Inferior parietal cortex (tissue), 1 donor: ENCODE data around the gene LHX3.

Experiments used
- DNase-seq: peaks from one replicate; pipeline ENCODE4 v3.0.0-alpha.2; 2016; ENCODE audit errors: extremely low spot score

Gene LHX3

GRCh38 chr9:136204838-136205706 lies at the start of gene LHX3:
Gene LHX3 (minus strand): TSS chr9:136205128. CDS start chr9:136205012, 116 bp downstream.
- no peak for DNase-seq

DNA sequence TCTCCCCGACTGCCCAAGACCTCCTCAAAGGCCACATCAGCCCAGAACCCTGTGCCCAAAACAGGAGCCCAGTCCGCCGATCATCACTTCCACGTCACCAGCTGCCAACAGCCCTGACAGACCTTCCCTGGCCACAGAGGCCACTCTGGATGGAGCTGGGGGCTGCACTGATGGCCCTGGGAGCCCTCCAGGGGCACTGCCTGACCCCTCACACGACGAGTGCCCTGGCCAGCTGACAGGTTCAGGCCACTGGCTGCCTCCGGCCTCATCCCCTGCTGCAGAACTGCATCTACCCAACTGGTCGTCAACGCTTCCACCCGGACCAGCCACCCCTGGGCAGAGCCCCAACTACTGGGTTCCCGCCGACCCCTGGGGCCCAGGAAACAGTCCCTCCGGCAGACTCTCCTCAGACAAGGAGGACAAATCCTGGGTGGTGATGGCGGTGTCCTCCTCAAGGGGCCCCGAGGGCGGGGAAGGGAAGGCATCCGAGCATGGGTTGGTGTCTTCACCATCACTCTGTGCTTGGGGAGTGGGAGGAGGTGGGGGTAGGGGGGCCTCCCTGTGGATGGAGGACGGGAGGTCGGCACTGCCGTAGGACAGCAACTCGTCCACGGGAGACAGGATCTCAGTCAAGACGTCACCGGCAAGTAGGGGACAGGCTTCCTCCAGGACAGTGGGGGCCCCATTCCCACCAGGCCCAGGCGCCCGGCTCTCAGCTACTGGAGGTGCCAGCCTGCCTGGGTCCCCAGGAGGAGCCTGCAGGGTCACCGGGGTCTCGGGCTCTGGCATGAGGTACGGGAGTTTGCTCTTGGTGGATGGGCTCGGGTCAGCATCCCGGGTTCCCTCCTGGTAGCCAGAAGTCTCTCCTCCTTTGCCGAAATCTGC lies 48.6 kb upstream of the LHX3 start:
- DNase-seq, result no peak

GRCh38 chr9:136252846-136253245 lies 47.9 kb upstream of the LHX3 start:
- DNase-seq, result no peak

DNA sequence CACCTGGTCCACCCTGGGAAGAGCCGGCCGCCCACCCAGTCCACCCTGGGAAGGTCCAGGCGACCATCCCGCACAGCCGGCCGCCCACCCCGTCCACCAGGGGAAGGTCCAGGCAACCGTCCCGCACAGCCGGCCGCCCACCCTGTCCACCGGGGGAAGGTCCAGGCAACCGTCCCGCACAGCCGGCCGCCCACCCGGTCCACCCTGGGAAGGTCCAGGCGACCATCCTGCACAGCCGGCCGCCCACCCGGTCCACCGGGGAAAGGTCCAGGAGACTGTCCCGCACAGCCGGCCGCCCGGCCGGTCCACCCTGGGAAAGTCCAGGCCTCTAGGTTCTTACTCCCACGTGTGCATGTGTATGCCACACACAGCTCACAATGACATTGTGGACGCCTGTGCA lies 47.4 kb upstream of the LHX3 start:
- no peak for DNase-seq

- DNase-seq, result no peak
Observed at GRCh38 chr9:136251264-136252115, 46.6 kb upstream of the LHX3 start.

GRCh38 chr9:136250676-136251075 lies 45.7 kb upstream of the LHX3 start:
- no peak for DNase-seq

GRCh38 chr9:136249877-136250559 lies 45.1 kb upstream of the LHX3 start:
- DNase-seq, result no peak

DNA sequence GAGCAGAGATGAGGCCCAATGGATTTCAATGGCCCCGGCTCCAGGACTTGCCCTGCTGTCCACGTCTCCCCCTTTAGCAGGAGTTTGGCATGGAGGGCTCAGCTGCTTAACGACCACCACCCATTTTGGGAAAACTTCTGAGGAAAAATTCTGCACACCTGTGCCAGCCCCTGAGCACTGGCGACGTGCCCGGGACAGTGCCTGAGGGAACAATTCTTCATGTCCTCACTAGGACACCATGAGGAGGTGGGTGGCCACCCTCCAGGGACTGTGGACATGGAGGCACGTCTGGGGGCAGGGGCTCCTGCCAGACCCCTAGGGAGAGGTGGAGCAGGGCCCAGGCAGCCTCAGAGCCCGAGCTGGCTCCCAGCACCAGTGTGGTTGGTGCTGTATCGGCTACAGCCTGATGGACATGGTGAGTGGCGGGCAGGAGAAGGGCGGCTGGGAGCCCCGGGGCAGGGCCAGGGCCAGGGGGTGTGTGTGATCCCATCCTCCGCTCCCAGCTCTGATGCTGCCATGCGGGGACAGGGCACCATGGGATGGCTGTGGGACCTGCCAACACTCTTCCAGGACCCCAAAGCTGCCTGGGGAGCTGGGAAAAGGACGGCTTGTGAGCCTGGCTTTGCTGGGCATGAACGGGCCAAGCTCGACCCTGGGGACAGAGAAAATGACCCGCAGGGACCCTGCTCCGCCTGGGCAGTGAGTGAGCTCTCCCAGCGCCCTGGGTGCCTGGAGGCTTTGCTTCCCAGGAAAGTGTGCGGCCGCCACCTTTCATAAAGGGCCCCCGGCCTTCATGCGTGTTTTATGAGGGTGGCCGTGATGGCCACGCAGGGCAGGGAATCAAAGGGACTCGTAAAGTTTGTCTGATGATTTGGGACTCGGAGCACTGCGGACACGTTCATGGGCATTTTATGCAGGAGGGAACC lies 44.3 kb upstream of the LHX3 start:
- no peak for DNase-seq

DNA sequence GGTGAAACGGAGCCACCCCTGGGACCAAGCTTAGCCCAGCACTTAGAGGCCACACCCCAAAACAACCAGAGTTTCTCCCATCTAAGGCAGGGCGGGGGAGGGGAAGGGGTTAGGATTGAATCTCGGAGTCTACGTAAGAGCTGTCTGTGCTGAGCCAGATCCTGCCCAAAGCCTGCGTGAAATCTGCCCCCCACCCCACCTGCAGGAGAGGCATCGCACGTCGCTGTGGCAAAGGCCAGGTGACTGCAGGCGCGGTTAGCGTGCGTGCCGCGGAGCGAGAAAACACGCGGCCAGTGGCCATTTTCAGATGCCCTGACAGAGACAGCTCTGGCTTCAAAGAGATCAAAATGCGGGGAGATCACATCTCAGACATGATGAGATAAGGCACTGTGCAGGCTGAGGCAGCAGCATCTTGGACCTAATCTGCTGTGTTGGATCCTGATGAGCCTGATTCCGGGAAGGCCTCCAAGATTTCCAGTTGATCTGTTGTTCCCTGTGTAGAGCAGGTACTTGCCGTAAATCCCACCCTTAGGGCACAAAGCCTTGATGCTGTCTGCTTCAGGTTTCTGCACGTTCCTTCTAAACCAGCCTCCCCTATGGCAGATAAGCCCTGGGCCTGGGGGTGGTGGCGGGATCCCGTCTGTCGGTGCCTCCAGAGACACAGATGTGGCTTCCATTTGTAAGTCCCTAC lies 43.2 kb upstream of the LHX3 start:
- DNase-seq, result no peak

DNA sequence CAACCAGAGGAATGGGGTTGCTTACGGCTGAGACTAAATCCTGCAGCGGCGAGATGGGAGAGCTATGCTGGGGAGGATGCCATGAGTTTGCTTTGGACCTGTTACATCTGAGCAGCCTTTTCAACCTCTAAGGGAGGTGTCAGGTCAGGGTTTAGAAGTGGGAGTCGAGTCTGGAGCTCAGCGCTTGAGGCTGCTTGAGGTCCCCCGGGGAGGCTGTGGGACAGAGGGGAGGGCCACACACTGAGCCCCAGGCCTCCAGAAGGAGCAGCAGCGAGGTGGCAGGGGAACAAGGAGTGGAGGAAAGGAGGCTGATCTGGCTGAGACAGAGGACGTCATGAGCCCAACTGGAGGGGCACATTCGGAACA lies 42.6 kb upstream of the LHX3 start:
- DNase-seq, result no peak

DNA sequence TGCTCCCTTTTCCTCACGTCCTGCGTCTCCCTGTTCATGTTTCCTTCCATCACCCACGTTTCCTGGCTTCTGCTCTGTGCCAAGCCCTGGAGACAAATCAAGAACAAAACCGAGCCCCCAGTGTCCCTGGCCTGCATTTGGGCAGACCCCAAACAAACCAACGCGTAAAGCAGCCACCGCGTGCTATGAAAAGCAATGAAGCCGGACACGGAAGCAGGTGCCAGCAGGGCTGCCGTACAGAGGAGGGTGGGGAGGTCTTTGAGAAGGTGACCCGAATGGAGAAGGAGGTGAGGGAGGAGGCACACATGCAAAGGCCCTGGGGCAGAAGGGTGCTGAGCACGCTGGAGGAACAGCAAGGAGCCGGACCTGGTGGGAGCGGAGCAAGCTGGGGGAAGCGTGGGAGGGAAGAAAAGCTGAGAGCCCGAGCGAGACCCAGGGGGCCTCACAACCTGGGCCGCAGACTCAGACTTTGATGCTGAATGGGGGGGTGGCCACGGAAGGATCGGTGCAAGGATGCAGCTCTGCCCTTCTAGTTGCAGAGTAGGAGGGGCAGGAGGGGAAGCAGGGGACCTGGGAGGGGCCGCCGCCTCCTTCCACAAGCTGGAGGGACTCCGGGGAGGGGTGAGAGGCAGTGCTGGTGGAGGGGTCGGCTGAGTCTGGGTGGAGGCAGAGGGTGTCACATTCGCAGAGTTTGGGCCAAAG lies 42.1 kb upstream of the LHX3 start:
- DNase-seq, result no peak

DNA sequence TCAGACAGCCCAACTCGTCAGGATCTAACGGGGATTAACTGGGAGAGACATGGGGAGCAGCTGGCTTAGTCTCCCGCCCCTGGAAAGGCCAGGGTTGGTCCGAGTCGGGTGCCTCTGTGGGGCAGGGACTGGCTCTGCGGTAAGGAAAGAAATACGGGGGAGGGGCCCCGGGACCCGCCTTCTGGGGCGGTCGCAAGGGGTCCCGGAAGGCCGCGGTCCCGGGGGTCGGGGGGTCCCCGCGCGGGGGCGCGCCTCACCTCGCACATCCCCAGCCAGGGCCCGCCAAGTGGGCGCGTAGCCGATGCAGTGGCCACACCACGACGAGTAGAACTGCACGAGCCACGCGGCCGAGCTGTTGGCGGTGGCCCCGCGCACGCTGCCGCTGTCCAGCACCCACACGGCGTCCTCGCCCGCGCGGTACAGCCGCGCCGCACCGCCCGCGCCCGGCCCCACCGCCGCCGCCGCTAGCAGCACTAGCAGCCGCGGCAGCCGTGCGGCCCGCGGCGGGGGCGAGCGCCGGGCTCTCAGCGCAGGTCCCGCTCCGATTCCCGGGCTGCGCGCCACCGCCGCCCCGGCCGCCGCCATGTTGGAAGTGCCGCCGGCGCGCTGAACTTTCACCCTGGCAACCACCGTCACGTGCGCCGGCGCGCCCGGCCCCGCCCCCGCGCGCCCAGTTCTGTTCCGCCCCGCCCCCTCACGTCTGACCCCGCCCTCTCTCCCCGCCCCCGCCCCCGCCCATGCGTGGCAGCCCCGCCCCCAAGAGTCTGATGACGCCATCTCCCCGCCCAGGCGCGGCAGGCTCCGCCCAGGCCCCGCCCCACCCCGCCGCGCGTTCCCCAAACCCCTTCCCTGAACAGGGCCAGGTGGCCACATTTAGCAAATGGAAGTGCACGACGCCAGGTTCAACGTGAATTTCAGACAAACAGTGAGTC lies 40.6 kb upstream of the LHX3 start, which contains the start of gene QSOX2:
Gene QSOX2, minus strand, starts transcription at position 594 of the 932 bp plus-strand sequence. Its CDS starts 9 bp downstream, at position 585.
- DNase-seq, result peak; percentile 66

DNA sequence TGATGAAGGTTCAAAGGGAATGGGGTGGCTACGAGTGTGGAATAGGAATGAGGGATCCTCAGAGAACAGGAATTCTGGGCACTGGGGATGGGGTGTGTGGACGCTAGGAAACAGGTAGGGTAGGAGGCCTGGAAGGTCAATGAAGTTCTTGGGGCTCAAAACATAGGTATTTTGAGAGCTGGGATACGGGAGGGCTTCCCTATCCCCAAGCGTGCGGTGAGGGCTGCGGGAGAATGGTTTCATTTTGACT lies 40.0 kb upstream of the LHX3 start:
- DNase-seq, result no peak

DNA sequence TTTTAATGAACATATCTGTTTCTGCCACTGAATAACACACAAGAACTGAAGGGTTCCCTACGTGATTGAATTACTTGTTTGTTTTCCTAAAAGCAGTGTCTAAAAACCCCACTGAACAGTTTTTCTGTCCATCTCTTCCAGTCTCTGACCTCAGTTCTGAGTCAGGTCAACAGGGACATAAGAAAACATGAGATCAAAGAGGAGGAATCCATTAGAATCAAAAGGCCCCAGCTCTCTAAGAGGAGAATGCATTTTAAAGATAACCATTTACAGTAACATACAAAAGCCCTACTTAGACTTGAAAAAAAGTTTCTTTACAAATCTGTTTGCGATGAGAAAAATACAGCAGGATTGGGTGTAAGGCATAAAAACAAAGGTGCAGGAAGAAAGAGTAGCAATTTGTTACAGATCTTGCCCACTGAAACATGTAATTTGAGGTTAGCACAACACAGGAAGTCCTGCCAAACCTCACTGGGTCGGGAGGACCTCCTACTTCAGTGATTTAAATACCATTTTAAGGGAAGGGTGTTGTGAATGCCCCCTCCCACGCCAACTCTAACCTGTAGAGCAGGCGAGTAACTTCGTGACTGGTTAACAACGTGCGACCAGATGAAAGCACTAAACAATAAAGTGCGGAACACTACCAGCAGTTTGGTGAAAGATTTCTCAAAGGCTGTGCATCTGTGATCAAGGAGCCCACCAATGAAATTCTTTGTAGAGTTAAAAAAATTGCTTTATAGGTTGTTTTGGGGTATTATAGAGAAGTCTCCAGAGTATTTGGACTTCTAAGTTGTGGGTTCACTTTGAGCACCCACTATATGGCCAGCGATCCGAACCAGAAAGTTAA lies 39.4 kb upstream of the LHX3 start:
- DNase-seq, result no peak

DNA sequence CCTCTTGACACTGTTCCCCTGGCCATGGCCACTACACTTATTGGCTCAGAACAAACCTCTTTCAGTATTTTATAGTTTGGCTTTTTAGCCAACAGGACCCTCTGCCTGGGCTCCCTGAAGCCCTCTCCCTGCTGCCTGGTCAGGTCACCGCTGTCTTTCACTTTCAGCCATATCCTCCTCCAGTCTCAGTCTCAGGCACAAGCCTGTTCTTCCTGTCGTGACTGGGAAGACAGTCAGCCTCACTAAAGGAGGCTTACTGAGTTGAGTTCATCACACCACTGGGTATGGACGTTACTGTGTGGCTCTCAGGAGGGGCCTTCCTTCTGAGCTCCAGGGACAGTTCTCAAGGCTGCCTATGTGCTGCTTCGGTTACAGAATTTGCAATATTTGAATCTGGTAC lies 38.7 kb upstream of the LHX3 start:
- no peak for DNase-seq

- no peak for DNase-seq
Observed at GRCh38 chr9:136242918-136243525, 38.1 kb upstream of the LHX3 start.

- DNase-seq, result no peak
Observed at GRCh38 chr9:136242248-136242647, 37.3 kb upstream of the LHX3 start.
